Measurements from ENCODE around the gene FBXL2.
"Not testable (repeated sequence)": the region's sequence is repeated elsewhere in the genome, so short reads cannot be mapped to it uniquely, and the experiment has no call there.

Gene FBXL2

DNA sequence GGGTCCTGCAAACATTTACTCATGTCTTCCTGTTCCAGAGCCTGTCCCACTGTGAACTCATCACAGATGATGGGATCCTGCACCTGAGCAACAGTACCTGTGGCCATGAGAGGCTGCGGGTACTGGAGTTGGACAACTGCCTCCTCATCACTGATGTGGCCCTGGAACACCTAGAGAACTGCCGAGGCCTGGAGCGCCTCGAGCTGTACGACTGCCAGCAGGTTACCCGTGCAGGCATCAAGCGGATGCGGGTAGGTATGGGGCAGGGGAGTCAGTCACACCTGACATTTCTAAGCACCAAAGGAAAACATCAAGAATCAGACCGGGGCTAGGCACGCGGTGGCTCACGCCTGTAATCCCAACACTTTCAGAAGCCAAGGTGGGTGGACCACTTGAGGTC lies 106.7 kb downstream of the FBXL2 start:
- DNase-seq (ENCODE audit: low spot score) = no peak

- DNase-seq (ENCODE audit: low spot score) = no peak
Observed at GRCh38 chr3:33385423-33385822, 108.2 kb downstream of the FBXL2 start.

- DNase-seq (ENCODE audit: low spot score) = no peak
Observed at GRCh38 chr3:33386631-33387030, 109.4 kb downstream of the FBXL2 start.

GRCh38 chr3:33388374-33389100 lies 111.3 kb downstream of the FBXL2 start:
- DNase-seq (ENCODE audit: low spot score) = no peak

DNA sequence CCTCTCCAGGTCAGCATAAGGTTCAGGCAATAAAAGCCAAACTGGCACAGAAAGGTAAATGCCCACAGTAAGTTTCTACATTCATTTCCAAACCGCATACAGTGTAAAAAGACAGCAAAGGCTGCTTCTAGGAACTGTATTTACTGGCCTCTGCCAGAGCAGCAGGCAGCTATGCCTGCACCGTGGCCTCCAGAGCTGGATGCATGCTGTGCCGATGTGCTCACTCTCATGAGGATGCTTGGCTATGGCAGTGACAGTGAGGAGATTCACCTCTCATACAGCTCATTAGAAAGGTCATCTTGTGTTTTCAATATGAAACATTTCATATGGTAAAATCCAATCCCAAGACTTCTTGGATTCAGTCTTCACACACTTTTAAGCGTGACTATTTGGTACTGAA lies 112.7 kb downstream of the FBXL2 start:
- DNase-seq (ENCODE audit: low spot score) = no peak

- DNase-seq (ENCODE audit: low spot score) = no peak
Observed at GRCh38 chr3:33391255-33391995, 114.2 kb downstream of the FBXL2 start.

- no peak for DNase-seq (ENCODE audit: low spot score)
Observed at GRCh38 chr3:33392144-33392543, 114.9 kb downstream of the FBXL2 start.

- DNase-seq (ENCODE audit: low spot score) = no peak
Observed at GRCh38 chr3:33392703-33393125, 115.5 kb downstream of the FBXL2 start.

DNA sequence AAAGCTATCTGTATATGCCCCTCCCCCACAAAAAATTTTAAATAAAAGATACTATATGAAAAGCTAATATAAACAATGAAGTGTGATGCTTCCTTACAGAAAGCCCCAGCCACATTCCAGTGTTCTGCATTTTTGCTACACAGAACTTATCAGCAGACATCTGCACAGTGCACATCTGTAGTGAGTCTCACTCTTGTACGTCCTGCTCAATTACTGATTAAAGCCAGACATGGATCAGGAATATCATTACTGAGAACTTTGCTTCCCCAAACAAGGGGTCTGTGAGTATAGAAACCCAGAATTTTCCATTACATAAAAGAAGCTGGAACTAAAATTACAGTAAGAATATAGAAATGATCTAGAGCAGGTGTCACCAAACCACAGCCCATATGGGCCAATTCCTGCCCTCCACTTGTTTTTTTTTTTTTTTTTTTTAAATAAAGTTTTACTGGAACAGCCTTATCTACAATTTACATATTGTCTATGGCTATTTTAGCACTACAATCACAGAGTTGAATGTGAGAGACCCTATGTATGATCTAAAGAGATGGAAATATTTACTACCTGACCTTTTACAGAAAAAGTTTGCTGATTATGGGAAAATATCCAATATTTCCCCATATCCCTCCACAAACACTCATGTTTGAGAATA lies 117.3 kb downstream of the FBXL2 start:
- DNase-seq (ENCODE audit: low spot score) = peak; percentile 83

- DNase-seq (ENCODE audit: low spot score) = no peak
Observed at GRCh38 chr3:33395900-33396299, 118.7 kb downstream of the FBXL2 start.

GRCh38 chr3:33398410-33398809 lies 121.2 kb downstream of the FBXL2 start:
- no peak for DNase-seq (ENCODE audit: low spot score)

- DNase-seq (ENCODE audit: low spot score) = no peak
Observed at GRCh38 chr3:33401781-33402180, 124.5 kb downstream of the FBXL2 start.

GRCh38 chr3:33402936-33403335 lies 125.7 kb downstream of the FBXL2 start:
- no peak for DNase-seq (ENCODE audit: low spot score)

GRCh38 chr3:33403756-33404155 lies 126.5 kb downstream of the FBXL2 start:
- no peak for DNase-seq (ENCODE audit: low spot score)

GRCh38 chr3:33410816-33411215 lies 133.6 kb downstream of the FBXL2 start:
- DNase-seq (ENCODE audit: low spot score) = not testable (repeated sequence)

GRCh38 chr3:33417066-33417673 lies 139.9 kb downstream of the FBXL2 start:
- DNase-seq (ENCODE audit: low spot score) = no peak

DNA sequence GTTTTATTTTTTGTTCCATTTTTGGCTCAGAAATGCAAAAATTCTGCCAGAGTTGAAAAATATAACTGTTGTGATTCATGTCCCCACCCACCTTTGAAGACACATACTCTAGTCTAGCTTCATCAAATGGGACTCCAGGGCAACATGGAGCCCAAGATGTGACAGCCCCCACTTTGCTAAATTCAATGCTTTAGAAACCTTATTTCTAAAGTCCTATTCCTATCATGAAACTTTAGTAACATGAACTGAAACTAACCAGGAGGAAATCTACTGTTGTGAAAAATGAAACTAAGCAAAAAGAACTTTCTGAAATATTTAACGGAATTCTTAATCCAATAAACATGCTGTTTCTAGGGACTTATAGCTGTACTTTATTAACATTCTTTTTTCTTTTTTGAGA lies 142.7 kb downstream of the FBXL2 start:
- no peak for DNase-seq (ENCODE audit: low spot score)

- DNase-seq (ENCODE audit: low spot score) = no peak
Observed at GRCh38 chr3:33420966-33421365, 143.7 kb downstream of the FBXL2 start.

DNA sequence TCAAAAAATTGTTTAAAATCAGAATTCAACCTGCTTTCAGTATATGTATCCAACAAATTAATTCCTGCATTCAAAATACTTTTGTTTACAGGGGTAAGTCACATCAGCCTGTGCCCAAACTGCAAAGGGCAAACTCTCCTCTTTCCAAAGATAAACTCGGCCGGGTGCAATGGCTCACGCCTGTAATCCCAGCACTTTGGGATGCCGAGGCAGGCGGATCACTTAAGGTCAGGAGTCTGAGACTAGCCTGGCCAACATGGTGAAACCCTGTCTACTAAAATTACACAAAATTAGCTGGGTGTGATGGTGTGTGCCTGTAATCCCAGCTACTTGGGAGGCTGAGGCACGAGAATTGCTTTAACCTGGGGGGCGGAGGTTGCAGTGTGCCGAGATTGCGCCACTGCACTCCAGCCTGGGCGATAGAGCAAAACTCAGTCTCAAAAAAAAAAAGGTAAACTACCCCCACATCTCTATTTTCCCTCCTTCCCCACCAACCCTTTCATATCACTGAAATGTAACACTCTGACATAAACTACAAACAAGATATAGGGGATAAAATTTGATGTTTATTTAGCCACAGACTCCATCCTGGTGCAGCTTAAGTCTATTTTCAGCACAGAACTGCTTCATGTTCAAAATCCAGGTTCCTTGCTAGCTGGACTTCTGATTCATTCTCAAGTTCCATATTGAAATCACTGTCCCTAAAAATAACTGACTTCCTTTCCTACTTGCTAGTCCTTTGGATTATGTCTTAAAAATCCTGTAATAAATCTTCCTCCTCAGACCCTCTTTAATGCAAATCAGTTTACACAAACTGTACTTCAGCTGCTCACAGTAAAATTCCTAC lies 147.6 kb downstream of the FBXL2 start:
- no peak for DNase-seq (ENCODE audit: low spot score)

GRCh38 chr3:33425453-33425852 lies 148.2 kb downstream of the FBXL2 start:
- no peak for DNase-seq (ENCODE audit: low spot score)

GRCh38 chr3:33426068-33426467 lies 148.8 kb downstream of the FBXL2 start:
- DNase-seq (ENCODE audit: low spot score) = no peak
